ENCODE measurements around the gene PTRH1. TPM values are rescaled to one million over a fixed set of nuclear protein-coding genes. Genes with fewer than 3 reads are reported as not detected.

PTRH1 gene
- total RNA-seq, 1 experiment from 2014 or later, result 11.4 TPM

Other genes starting within 250 kb of the PTRH1 start
- gene STXBP1, start 103.4 kb downstream of the PTRH1 start, total RNA-seq (2014; rRNA removed; shearing (Covaris generic)), result 7.2 and 18.8 TPM in 2 replicates
- not detected in 2 replicates for gene CFAP157, start 8.7 kb downstream of the PTRH1 start, total RNA-seq (2014; rRNA removed; shearing (Covaris generic))
- not detected in 2 replicates for gene TTC16, start 416 bp upstream of the PTRH1 start, total RNA-seq (2014; rRNA removed; shearing (Covaris generic))
- 6.3 and 11.5 TPM in 2 replicates for gene TOR2A, start 19.6 kb upstream of the PTRH1 start, total RNA-seq (2014; rRNA removed; shearing (Covaris generic))
- gene SH2D3C, start 63.0 kb upstream of the PTRH1 start, total RNA-seq (2014; rRNA removed; shearing (Covaris generic)), result 0.12 and 0.23 TPM in 2 replicates
- gene CDK9, start 70.4 kb upstream of the PTRH1 start, total RNA-seq (2014; rRNA removed; shearing (Covaris generic)), result 22.8 and 24.8 TPM in 2 replicates
- gene FPGS, start 87.2 kb upstream of the PTRH1 start, total RNA-seq (2014; rRNA removed; shearing (Covaris generic)), result 32.8 and 49.8 TPM in 2 replicates
- 1.8 and 3.0 TPM in 2 replicates for gene ENG, start 139.0 kb upstream of the PTRH1 start, total RNA-seq (2014; rRNA removed; shearing (Covaris generic))
- gene AK1, start 162.0 kb upstream of the PTRH1 start, total RNA-seq (2014; rRNA removed; shearing (Covaris generic)), result 25.3 and 45.7 TPM in 2 replicates
- gene ST6GALNAC6, start 183.9 kb upstream of the PTRH1 start, total RNA-seq (2014; rRNA removed; shearing (Covaris generic)), result 12.4 and 14.8 TPM in 2 replicates
- gene ST6GALNAC4, start 201.4 kb upstream of the PTRH1 start, total RNA-seq (2014; rRNA removed; shearing (Covaris generic)), result 5.2 and 12.8 TPM in 2 replicates
- gene PIP5KL1, start 215.1 kb upstream of the PTRH1 start, total RNA-seq (2014; rRNA removed; shearing (Covaris generic)), result 0.95 and 2.6 TPM in 2 replicates
- gene DPM2, start 222.2 kb upstream of the PTRH1 start, total RNA-seq (2014; rRNA removed; shearing (Covaris generic)), result 31.1 and 35.4 TPM in 2 replicates

Measured in H4 (cell line).